Sciatic nerve (tissue), 2 donors: ENCODE results near the gene SLC6A2. TPM values are rescaled to one million over a fixed set of nuclear protein-coding genes. Genes with fewer than 3 reads are reported as not detected.
A peak's percentile ranks its signal among the peaks of the same experiment; 100 is the strongest.

ENCODE experiments used
- ATAC-seq: fragments of 200-7000 bp; cut with Tn5 transposase; one replicate; pipeline ENCODE4 v1.9.1; 2020; ENCODE audit warnings: mild to moderate bottlenecking, moderate library complexity
- DNase-seq: peaks from one replicate; pipeline ENCODE4 v3.0.0-alpha.2; 2020; ENCODE audit warnings: low spot score
- intact Hi-C: fragments of 100-400 bp; cut with DNase I; formaldehyde crosslinking; loops from one replicate; pipeline ENCODE4 v1.14.2; 2022
- total RNA-seq: library from RNA; stranded (reverse); fragmentation: NEBNext Ultra II Directional; extraction: Animal tissue kit (Norgen Biotek cat#: 25700); gene quantifications from one replicate; pipeline ENCODE4 v1.2.1, GENCODE V29; 2021
- donor health status: DM: no; HTN: no; CAD: no.
- donor health status: DM: no; HTN: no; CAD: no.

The SLC6A2 gene
- total RNA-seq, 1 donor from 2014 or later: 1.1 TPM

DNA sequence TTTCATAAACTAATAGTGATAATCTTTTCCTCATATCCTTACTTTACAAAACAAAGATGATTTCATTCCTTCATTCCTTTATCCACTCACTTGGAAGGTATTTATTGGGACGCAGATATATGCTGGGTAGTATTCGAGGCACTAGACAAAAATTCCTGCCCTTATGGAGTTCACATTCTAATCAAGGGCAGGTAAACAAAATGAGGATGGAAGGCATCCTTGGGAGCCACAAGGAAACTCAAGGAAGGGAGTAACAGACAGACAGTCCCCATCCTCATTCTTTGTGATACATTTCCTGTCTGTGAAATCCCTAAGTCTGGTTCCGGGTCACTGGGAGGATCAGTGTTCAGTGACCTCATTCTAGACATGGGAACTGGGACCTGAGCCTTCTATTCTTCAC lies 45.2 kb downstream of the SLC6A2 start:
- intact Hi-C loops: loop anchor here (5.0 kb wide), 1 partner anchor 239 kb away; no protein-coding TSS in a partner anchor
- no peak for ATAC-seq
- no peak for DNase-seq

DNA sequence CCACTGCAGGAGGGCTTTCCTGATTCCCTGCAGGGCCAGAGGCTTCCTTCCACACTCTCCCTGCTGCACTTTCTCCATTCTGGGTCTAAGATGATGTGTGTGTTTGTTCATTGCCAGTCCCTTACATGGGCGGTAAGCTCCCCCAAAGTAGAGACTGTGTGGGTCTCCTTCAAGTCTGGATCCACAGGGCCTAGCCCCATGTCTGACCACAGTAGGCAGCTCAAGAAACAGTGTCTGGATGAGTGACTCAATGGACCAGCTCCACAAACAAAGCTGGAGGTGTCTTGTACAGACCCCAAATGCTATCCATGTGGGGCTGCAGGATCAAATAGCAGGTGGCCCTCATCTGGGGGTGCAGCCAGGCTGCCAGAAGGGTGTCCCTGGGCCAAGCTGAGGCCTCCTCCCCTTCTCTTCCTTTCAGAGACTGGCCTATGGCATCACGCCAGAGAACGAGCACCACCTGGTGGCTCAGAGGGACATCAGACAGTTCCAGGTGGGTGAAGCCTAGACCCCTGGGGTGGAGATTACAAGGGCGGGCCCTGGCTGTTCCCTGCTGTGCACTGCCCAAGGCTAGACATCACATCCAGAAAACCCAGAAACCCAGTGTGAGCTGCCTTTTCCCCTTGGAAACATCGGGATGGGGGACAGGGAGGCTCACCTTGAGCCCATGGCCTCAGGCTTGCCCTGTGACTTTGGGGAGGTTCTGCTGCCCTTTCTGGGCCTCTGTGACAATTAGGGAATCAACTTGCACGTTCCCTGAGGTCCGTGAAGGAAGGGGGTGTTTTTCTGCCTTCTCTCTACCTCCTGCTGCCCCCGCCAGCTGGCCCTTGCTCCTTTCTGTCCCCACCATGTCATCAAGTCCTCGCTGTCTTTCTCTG lies 45.9 kb downstream of the SLC6A2 start:
- DNase-seq (peak; percentile 78), ATAC-seq (peak; percentile 70)
- intact Hi-C loops: loop anchor here (5.0 kb wide), 1 partner anchor 239 kb away; no protein-coding TSS in a partner anchor

DNA sequence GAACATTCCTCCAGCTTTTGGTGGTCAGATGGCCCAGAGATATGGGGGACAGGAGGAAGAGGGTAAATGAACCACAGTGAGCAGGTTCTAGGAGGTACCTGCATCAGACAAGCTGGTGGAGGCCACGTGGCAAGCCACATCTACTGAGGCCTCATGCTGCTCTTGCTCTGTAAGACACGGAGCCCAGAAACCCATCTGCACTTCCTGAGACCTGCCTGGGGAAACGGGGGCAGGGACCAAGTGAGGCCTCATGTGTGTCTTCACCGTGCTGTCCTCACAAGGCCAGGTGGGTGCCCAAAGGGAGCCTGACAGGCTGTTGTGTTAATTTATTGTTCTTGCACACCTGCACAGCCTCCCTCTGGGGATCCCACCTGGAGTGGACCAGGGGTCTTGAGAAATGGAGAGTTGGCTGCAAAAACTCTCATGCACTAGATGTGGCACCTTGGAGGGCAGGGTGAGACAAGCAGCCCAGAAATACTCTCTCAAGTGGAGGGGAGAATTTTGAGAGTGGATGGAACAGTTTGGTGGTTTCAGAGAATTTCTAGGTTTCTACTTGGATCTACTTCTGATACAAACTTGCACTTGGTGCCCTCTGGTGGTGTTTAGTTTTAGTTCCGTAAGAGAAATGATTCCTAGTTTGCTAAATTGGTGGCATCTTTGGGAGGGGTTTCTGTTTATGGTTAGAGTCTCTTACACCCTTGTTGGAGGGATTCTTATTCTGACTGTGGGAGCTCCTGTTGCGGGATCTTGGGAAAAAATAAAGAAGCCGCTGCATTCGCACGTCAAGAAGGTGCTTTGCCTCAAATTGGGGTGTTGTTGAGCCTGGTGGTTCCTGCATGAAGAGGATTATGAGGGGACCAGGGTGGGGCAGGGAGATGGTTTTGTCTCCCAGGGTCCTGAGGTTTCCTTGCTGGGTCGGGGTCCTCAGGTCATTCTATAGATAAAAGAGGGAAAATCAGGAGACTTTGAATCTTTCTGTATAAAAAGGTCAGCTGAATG lies 47.5 kb downstream of the SLC6A2 start:
- intact Hi-C loops: loop anchor here (5.0 kb wide), 1 partner anchor 241 kb away; no protein-coding TSS in a partner anchor
- DNase-seq: no peak
- no peak for ATAC-seq

DNA sequence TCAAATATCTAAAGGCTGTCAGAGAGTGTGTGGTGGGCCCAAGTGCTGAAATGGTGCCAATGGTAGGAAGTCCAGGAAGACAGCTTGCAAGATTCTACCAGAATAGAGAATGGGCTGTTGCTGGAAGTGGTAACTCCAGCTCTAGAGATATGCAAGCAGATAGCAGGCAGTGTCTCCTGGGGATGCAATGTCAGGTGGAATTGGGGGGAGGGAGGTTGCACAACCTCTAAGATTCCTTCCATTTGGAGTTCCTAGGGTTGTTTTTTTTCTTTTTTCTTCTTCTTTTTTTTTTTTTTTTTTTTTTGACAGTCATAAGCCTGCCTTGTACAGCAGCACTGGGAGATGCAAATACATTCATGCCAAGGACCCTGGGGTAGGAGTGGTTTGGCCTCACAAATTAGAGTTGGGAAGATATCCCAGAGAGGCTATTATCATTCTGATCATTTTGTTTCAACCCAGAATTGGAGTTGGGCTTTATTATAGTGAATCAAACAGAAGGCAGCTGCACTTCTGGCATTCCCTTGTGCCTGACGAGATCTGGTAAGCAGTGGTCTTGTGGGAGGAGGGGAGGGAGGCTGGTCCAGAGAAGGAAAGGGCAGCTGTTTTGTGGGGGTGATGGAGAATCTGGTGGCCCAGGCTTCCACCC lies 51.1 kb downstream of the SLC6A2 start:
- intact Hi-C loops: no loop called here
- peak; percentile 84 for ATAC-seq
- no peak for DNase-seq

DNA sequence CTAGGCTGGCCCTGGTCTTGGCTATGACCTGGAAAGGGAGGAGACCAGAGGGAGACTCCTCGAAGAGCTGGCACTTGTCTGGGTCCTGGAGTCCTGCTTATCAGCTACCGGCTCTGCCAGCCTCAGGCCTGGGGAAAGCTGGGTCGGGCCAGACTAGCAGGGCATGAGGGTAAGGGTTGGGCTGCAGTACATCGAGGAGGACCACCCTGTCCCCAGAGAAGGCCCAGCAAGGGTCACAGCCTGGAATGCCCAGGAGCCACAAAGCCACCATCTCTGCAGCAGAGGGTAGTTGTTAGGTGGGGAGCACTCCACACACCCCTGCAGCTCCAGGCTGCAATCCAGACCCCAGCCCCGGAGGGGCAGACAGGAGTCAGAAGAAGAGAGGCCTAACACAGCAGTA lies 54.0 kb downstream of the SLC6A2 start:
- intact Hi-C loops: loop anchor here (10.0 kb wide), 1 partner anchor 135 kb away; no protein-coding TSS in a partner anchor
- ATAC-seq: no peak

DNA sequence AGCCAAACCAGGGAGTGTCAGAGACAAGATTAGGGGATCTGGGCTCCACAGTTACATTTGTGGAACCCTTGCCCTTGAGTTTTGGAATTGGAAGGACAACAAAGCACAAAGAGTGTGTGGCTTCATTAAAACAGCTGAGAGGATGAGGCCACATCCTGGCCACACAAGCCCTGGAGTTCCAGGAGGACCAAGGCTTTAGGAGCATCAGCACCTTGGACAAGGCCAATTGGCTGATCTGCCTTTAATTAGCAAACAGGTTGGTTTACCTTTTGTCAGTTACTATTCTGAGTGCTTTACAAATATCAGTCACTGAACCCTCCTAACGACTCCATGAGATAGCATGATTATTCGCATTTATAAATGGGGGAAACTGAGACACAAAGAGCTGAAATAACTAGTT lies 54.7 kb downstream of the SLC6A2 start:
- DNase-seq (no peak), ATAC-seq (no peak)
- intact Hi-C loops: loop anchor here (10.0 kb wide), 1 partner anchor 134 kb away; no protein-coding TSS in a partner anchor

More for the DNA sequence above, 54.0 kb downstream of the SLC6A2 start:
- no peak for DNase-seq

DNA sequence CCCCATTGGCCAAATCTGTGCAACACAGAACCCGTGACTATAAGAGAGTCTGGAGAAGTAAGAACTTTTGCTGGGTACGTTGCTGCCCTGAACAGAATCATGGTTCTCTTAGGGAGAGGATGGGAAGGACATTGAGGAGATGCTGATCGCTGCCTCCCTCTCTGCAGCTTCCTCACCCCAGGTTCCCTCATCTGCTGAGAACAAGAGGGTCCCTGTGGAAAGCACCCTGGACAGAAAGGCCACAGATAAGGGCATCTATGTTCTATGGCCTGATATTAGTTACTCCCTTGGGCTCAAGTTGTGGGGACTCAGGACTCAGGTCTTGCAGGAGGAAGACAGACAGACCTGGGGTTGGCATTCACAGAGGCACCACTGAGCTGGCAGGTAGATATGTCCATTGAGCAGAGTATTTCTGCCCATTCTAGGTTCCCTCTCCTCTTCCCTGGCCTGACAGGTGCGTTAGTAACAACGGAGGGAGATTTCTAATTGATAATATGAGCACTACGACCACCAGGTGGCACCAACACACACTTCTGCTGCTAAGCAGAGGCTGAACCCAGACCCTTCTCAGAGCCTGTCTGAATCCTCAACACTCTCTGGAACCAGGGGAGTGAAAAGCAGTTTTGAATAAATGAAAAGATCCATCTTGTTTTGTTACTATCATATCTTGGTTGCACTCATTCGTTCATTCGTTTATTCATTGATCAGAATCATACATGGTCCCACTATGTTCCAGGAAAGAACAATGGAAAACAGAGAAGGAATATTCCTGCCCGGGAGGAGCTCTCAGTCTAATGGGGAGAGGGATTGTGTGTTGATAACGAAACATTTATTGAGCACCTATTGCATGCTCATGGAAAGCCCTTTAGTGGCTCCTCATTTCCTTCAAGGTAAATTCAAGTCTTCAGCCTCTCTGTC lies 56.4 kb downstream of the SLC6A2 start:
- peak; percentile 83 for ATAC-seq
- intact Hi-C loops: loop anchor here (10.0 kb wide), 1 partner anchor 133 kb away; no protein-coding TSS in a partner anchor
- DNase-seq: peak; percentile 85

DNA sequence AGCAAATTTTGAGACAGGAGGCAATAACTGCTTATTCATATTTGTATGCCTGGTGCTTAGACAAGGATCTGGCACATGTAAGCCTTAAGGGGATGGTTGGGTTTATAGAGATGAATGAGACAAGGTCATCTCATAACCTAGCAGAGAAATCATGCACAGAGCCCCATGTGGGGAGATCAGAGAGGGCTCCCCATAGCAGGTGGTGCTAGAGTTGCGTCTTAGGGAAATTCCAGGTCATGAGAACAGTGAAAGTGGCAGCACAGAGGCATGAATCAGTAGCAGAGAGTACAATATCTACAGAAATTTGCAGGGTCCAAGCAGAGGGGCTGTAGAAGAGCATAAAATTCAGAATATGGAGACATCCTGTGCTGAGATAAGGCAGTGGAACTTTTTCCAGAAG lies 57.3 kb downstream of the SLC6A2 start:
- intact Hi-C loops: loop anchor here (10.0 kb wide), 1 partner anchor 132 kb away; no protein-coding TSS in a partner anchor
- ATAC-seq: no peak
- DNase-seq: no peak

DNA sequence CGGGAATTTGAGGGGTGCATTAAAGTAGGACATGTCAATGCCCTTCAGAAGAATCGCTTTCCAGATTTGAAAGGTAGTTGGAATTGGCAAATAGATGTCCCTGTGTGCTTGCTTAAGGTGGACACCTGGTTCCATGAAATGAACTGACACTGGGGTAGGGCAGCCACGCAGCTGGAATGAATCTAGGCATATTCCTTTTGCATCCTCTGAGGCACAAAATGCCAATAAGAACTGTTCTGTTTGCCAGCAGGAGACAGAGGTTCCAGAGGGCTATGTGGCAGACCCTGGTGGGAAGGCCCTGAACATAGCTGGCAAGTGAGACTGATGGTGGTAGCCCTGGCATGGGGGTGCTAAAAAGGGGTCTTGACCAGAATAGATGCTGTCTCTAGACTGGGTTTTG lies 61.5 kb downstream of the SLC6A2 start:
- intact Hi-C loops: loop anchor here (10.0 kb wide), 1 partner anchor 127 kb away; no protein-coding TSS in a partner anchor
- DNase-seq (no peak), ATAC-seq (no peak)

DNA sequence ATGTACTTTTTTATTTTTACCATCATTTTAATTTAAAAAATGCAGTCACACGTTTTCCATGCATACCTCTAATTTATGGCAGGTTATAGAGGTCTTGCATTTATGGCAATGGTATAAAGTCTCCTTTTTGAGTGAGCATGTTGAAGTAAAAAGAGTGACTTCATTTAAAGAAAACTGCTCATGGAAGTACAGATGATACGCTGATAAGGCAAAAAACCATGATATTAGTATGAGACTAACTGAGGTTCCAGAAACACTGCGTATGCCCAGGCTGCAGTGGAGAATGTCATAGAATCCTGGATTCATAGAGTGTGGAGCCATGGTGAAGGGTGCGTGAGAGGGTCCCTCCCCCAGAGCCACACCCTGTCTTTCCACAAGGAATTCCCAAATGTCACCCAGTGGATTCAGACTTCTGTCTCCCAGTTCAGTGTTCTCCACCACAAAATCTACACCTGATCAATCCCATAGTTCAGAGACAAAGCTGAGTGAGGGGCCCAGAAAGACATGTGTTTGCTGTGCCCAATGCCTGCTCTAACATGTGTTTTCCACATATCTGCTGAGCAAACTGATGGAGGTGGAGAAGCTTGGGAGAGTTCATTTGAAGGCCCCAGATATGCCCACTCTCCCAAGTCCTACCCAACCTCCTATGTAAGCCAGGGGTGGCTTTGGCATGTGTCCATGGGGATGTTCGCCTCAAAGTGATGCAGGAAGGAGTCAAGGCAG lies 69.4 kb downstream of the SLC6A2 start:
- DNase-seq: no peak
- intact Hi-C loops: no loop called here
- ATAC-seq: no peak

DNA sequence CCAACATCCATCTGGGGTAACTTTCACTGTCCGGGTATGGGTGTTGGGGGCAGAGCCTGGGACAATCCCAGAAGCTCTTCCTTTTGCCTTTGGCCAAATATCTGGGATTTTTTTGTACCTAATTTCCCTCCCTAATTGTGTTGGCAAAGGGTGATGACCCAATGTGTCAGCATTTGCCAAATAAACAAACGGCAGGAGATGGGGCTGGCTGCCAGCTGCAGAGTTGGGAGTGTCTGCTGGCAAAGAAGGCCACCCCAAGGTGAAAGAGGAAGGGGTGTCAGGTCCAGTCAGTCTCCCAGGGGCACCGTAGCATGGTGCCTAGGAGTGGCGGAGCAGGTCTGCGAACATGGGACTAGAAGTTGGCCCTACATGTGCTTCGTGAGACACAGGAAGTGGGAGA lies 73.0 kb downstream of the SLC6A2 start:
- DNase-seq: no peak
- no peak for ATAC-seq
- intact Hi-C loops: no loop called here

DNA sequence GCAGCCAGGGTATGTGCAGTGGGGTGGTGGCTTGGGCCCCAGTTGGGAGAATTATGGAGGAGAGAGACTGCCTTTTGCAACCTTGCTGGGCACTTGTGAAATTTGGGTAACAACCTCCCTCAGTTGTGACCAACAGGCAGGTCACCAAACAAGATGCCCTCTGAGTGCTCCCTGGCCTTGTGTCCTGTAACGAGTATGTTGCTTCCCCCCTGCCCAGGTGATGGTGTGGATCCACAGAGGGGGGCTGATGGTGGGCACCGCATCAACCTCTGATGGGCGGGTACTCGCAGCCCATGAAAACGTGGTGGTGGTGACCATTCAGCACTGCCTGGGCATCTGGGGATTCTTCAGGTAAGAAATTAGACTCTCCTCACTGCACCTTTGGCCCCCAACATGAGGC lies 74.3 kb downstream of the SLC6A2 start:
- ATAC-seq: no peak
- no peak for DNase-seq
- intact Hi-C loops: no loop called here

DNA sequence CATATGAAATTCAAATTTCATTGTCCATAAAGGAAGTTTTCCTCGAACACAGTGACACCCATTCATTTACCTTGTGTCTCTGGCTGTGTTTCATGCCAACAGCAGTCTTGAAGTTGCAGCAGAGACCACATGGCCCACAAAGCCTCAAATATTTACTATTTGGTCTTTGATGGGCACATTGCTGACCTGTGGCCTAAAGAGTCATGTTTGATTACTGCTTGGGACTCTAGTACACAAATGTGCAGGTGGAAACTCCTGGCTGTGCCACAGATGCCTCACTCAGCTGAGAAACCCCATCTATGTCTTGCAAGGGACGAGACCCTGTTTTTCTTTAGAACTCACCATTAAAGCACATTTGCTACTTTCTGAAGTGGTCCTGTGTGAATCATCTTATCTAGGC lies 76.7 kb downstream of the SLC6A2 start:
- ATAC-seq (no peak), DNase-seq (no peak)
- intact Hi-C loops: no loop called here

DNA sequence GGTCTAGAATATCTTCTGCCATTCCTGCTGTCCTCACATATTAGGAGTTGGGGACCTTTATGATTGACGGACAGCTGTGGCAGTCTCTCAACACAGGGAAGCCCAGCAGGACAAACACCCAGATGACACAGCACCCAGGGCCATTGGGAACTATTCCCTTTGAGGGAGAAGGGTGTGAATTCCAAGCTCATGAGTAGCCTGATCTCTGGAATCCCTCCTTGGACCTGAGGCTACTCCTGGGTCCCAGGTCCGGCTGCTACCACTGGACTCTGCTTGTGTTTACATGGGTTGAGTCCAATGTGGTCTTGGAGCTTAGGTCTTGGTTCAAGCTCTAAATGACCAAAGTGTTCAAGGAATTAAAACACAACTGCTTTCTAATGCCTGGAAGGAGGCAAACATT lies 78.9 kb downstream of the SLC6A2 start:
- DNase-seq (no peak), ATAC-seq (no peak)
- intact Hi-C loops: no loop called here

DNA sequence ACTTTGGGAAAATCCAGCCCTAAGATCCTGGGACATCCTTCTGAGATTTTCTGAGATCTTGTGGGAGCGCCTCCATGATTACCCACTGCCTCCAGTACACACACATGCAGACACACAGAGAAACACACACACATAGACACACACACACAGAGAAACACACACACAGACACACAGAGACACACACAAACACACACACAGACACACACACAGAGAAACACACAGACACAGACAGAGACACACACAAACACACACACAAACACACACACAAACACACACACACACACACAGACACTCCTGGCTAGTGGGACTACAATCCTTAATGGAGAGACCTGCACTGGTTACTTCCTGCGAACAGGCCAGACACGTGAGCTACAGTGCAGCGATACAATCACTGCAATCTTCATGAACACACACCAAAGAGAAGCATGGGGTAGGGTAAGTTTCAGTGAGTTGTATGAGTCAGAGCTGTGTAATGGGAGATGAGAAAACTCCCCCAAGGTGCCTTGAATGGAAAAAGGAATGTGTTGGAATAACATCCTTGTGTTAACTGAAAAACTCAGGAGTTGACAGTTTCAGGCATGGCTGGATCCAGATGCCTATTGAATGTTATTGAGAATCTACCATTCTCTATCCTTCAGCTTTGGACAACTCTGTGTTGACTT lies 79.5 kb downstream of the SLC6A2 start:
- DNase-seq (no peak), ATAC-seq (no peak)
- intact Hi-C loops: no loop called here

DNA sequence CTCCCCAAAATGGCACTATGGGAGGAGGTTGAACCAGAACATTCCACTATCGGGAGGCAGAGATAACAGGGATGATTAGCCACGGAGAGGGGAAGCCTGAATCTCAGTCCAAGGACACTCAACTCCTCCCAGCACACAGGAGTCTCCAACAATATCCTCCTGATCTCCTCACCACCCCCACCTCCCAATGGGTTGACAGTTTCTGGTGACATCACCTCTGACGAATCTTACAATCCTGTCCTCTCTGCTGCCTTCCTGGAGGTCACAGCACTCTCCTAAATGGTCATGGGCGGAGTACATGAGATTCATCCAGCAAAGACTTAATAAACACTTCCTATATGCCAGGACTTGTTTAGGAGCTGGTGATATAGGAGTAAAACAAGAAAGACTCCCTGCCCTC lies 80.9 kb downstream of the SLC6A2 start:
- ATAC-seq (no peak), DNase-seq (no peak)
- intact Hi-C loops: no loop called here

DNA sequence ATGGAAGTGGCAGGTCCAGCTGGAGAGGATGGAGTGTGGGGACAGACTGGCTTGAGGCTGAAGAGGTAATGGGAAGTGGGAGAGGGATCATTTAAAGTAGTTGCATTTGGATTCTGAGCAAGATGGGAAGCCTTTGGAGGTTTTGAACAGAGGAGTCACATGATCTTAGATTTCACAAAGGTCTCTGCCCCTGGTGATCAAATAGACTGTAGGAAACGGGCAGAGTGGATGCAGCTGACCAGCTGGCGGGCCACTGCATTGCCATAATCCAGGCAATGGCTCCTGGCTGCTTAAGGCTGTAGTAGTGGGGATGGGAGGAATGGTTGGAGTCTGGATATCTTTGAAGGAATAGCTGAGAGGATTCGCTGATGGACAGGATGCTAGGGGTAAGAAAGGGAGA lies 81.5 kb downstream of the SLC6A2 start:
- ATAC-seq: no peak
- intact Hi-C loops: no loop called here
- DNase-seq: no peak
